GM18505 (cell line): ENCODE results near the gene PEX1.
A peak's percentile ranks its signal among the peaks of the same experiment; 100 is the strongest.
"Not testable (repeated sequence)": the region's sequence is repeated elsewhere in the genome, so short reads cannot be mapped to it uniquely, and the experiment has no call there.

Source experiments
- ATAC-seq: cut with Tn5 transposase; IDR thresholded peaks from one replicate; pipeline ENCODE4 v1.9.1; 2021; ENCODE audit not compliant: unreplicated experiment
- POLR2A ChIP-seq: IDR thresholded peaks from 4 replicates; pipeline ENCODE4 v1.6.1; 2011; ENCODE audit warnings: borderline replicate concordance; ENCODE audit not compliant: insufficient read depth, insufficient read length; ENCODE audit errors: extremely low read depth

Gene PEX1

DNA sequence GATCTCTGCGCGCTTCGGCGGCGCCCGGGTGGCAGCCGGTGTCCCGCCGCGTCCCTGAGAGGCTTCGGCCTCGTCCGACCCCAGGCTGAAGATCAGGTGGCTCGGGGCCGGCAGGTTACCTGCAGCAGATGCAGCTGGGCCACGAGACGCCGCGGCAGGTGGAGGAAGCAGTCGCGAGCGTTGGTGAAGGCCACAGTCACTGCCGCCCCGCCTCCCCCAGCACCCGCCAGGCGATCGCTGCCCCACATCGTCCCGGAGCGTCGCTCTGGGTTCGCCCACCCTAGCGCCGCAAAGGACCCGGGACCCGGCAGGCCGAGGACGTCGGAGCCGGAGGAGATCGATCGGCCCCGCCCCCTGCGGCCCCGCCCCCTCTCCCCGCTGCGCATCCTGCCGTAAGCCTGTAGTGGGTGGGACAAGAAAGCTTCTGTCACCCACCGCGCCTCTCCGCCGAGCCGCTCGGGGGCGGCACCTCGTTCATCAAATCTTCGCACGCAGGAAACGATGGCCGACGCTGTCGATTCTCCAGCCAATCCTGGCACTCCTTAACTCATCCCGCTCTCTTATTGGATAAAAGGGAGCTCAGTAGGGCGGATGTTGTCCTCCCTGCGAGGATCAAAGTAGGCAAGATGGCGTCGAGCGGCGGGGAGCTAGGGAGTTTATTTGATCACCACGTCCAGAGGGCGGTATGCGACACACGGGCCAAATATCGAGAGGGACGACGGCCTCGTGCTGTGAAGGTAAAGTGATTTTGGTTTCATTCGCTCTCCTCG lies at the start of gene PEX1, which contains the start of gene RBM48:
Gene PEX1 (minus strand): TSS at position 333 of the 770 bp plus-strand sequence. CDS start 85 bp downstream, at position 248.
Gene RBM48 (plus strand): TSS at position 608 of the 770 bp plus-strand sequence. CDS start 19 bp downstream, at position 627.
- ATAC-seq: peak; percentile 95
- TF ChIP-seq POLR2A: peak; percentile 90

- TF ChIP-seq POLR2A: no peak
- no peak for ATAC-seq
Observed at GRCh38 chr7:92576296-92576695, 48.0 kb upstream of the PEX1 start.

DNA sequence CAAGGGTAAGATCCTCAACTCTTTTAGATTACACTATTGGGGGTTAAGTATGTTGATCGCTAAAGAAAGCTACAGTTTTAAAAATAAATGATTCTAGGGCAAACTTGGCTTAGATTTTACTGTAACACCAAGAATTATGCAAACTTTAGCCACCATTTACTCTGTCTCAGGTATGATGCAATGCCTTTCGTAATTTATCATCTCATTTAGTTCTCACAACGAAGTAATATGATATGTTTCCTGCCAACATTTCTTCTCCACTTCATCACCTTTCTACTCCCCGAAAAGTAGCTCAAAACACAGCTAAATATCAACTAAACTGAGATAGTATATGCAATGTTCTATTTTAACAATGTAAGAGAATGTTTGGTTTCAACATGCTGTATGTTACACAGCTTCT lies 40.8 kb upstream of the PEX1 start:
- no peak for ATAC-seq
- TF ChIP-seq POLR2A: no peak

- no peak for ATAC-seq
- no peak for TF ChIP-seq POLR2A
Observed at GRCh38 chr7:92567460-92567859, 39.1 kb upstream of the PEX1 start.

DNA sequence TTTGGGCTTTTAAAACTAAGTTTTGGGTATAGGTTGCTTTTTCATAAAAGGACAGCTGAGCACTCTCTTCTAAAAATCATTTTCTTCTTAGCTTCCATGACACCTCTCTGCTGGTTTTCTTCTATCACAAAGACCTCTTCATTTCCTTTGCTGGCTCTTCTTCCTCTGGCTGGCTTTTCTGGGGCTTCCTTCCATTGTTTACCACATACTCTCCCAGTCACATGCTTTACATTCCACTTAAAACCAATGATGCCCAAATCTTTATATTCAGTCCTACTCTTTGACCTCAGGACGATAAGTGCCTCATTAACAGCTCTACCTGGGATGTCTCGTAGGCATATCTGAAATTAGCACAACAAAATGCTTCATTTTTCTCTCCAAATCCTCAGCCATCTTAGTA lies 35.0 kb upstream of the PEX1 start:
- ATAC-seq: no peak

DNA sequence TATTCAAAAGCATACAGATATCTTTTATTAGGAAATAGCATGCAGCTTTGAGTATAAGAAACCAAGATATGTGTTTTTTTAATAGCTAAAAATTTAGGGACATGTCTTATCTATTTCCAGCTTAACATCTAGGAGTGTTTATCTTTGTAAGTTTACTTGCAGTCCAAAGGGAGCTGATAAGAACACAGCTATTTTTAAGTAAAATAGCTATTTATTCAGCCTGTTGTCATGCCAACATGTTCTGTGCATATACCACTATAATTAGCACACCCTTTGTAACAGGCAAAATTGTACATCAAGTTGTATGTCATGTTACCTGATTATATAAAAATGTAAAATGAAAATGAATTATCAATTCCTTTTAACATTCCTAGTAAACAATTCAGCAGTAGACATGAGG lies 32.3 kb upstream of the PEX1 start:
- TF ChIP-seq POLR2A: no peak
- no peak for ATAC-seq

More for the DNA sequence above, 35.0 kb upstream of the PEX1 start:
- no peak for TF ChIP-seq POLR2A

DNA sequence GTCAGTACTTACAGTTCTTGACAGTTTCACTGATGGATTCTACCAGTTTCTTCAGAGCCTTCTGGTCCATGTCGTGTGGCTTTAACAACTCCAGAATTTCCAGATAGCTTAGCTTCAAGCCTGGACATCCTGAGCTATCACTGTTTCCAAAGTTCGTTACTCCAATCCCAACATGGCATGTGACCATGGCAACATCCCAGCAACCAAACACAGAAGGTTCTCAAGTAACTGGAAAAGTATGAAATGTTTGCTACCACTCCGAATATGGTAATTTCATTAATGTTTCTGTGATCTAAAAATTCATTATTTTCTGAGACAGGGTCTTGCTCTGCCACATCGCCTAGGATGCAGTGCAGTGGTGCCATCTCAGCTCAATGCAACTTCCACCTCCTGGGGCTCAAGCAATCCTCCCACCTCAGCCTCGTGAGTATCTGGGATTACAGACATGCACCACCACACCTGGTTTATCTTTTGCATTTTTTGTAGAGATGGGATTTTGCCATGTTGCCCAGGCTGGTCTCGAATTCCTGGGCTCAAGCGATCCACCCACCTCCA lies 29.6 kb upstream of the PEX1 start:
- ATAC-seq: no peak
- TF ChIP-seq POLR2A: no peak

GRCh38 chr7:92557249-92557648 lies 28.9 kb upstream of the PEX1 start:
- ATAC-seq: no peak
- TF ChIP-seq POLR2A: no peak

DNA sequence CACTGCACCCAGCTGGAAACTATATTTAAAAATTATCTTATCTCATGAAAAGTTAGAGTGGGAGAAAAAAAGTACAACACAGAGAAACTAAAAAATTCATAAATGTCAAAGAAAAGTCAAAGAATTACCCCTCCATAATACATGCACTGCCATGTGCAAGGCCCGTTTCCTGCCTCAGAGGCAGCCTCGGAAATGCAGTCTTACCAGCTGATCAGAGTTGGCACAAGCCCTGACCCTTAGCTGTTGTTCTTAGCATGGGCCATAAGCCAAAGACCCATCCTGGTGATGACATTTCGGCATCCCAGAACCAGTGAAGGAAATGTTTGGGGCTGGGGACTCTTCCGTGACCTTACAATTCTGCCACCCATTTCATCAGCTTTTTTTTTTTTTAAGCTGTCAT lies 21.9 kb upstream of the PEX1 start:
- no peak for ATAC-seq

GRCh38 chr7:92547579-92547978 lies 19.3 kb upstream of the PEX1 start:
- TF ChIP-seq POLR2A: no peak
- ATAC-seq: no peak

More for the DNA sequence above, 21.9 kb upstream of the PEX1 start:
- TF ChIP-seq POLR2A: no peak

GRCh38 chr7:92546856-92547497 lies 18.7 kb upstream of the PEX1 start:
- TF ChIP-seq POLR2A: no peak
- no peak for ATAC-seq

GRCh38 chr7:92545116-92545515 lies 16.8 kb upstream of the PEX1 start:
- not testable (repeated sequence) for ATAC-seq

DNA sequence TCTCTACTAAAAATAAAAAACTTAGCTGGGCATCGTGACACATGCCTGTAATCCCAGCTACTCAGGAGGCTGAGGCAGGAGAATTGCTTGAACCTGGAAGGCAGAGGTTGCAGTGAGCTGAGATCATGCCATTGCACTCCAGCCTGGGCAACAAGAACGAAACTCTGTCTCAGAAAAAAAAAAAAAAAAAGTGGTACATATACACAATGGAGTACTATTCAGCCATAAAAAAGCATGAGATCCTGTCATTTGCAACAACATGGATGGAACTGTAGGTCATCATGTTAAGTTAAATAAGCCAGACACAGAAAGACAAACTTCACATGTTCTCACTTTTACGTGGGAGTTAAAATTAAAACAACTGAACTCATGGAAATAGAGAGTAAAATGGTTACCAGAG lies 15.2 kb upstream of the PEX1 start:
- ATAC-seq: not testable (repeated sequence)

DNA sequence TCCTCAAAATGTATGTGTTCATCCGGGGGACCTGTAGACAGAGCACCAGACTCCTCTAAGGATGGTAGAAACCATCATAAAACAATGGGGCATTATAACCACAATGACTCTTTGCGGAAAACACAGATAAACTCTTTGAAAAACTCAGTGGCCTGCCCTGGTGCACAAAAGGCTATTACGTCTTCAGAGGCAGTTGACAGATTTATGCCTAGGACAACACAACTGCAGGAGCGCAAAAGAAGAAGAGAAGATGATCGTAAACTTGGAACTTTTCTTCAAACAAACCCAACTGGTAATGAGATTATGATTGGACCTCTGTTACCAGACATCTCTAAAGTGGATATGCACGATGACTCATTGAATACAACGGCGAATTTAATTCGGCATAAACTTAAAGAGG lies 6.3 kb upstream of the PEX1 start:
- no peak for TF ChIP-seq POLR2A
- no peak for ATAC-seq
